Uterus (tissue), 4 donors: ENCODE results near the gene MAMDC4. TPM values are rescaled to one million over a fixed set of nuclear protein-coding genes. Genes with fewer than 3 reads are reported as not detected.

ENCODE experiments used
- DNase-seq, 2 donors: peaks; one replicate each; pipeline ENCODE4 v3.0.0-alpha.2; 2019 to 2020
- H3K27ac ChIP-seq, 2 donors: fragments of 200-600 bp; sonication (generic); 1 replicate in 1 of 2; 2 replicates in 1 of 2; pipeline ENCODE4 v1.5.1; 2016 to 2018
- H3K27me3 ChIP-seq, 2 donors: fragments of 200-600 bp; sonication (generic); one replicate each; pipeline ENCODE4 v1.5.1; 2018 to 2019; ENCODE audit warnings: control low read depth in 1 of 2
- H3K36me3 ChIP-seq, 2 donors: fragments of 200-600 bp; sonication (generic); one replicate each; pipeline ENCODE4 v1.5.1; 2019; ENCODE audit warnings: control low read depth in 1 of 2
- H3K4me1 ChIP-seq, 2 donors: fragments of 200-600 bp; sonication (generic); one replicate each; pipeline ENCODE4 v1.5.1; 2018 to 2019; ENCODE audit warnings: control low read depth in 1 of 2
- H3K4me3 ChIP-seq, 2 donors: fragments of 200-600 bp; sonication (generic); 1 replicate in 1 of 2; 2 replicates in 1 of 2; pipeline ENCODE4 v1.5.1; 2018 to 2019; ENCODE audit warnings: mild to moderate bottlenecking in 1 of 2
- H3K9me3 ChIP-seq, 2 donors: fragments of 200-600 bp; sonication (generic); one replicate each; pipeline ENCODE4 v1.5.1; 2019; ENCODE audit warnings: control low read depth in 1 of 2
- CTCF ChIP-seq, 4 experiments: fragments of 200-600 bp in 2 of 4; fragments of 450-650 bp in 2 of 4; sonication (generic) in 2 of 4; IDR thresholded peaks; one replicate each; pipeline ENCODE4 v1.5.1; 2016 to 2019; ENCODE audit warnings: antibody characterized with exemption in 4 of 4, mild to moderate bottlenecking in 2 of 4, moderate library complexity in 1 of 4
- POLR2A ChIP-seq, 2 donors: fragments of 450-650 bp; IDR thresholded peaks; one replicate each; pipeline ENCODE4 v1.6.1; 2016; ENCODE audit warnings: antibody characterized with exemption in 2 of 2, mild to moderate bottlenecking in 1 of 2, moderate library complexity in 1 of 2
- intact Hi-C: fragments of 100-400 bp; cut with DNase I; formaldehyde crosslinking; loops from one replicate; pipeline ENCODE4 v1.15.1; 2023; ENCODE audit warnings: low total_unique reads
- total RNA-seq, 4 donors: library from RNA; depleted of rRNA in 3 of 4; stranded (reverse); fragments of >200 nt in 3 of 4; gene quantifications; one replicate each; pipeline versions ENCODE4 v1.1.0 to v1.2.4, GENCODE V29; 2014 to 2023
- donor health status: DM: yes; HTN: yes; CAD: no.

Gene MAMDC4
- total RNA-seq, 4 donors from 2014 or later: 0.26 to 4.3 (median 4.2) TPM; not detected in 1

- peaks cover 0 to 2% of the 10 kb centered on the region in 2 donors for H3K4me1 ChIP-seq
- H3K27ac ChIP-seq: no peak overlapping the region
- no peak for TF ChIP-seq POLR2A (IDR thresholded peaks at IDR 0.05)
- H3K27me3 ChIP-seq: no peaks in the 10 kb centered on the region
- H3K4me3 ChIP-seq: no peak overlapping the region
- DNase-seq: no peak
- intact Hi-C loops: no loop called here
- H3K9me3 ChIP-seq: no peaks in the 10 kb centered on the region
- H3K36me3 ChIP-seq: no peaks in the 10 kb centered on the region
These were observed 38.5 kb downstream of the MAMDC4 start for GRCh38 chr9:136890661-136891060.

- H3K9me3 ChIP-seq: no peaks in the 10 kb centered on the region
- H3K27ac ChIP-seq: no peak overlapping the region
- DNase-seq: no peak
- H3K36me3 ChIP-seq: no peaks in the 10 kb centered on the region
- intact Hi-C loops: no loop called here
- TF ChIP-seq CTCF (IDR thresholded peaks at IDR 0.05): no peak
- TF ChIP-seq POLR2A (IDR thresholded peaks at IDR 0.05): no peak
- H3K4me1 ChIP-seq: no peaks in the 10 kb centered on the region
- no peak overlapping the region for H3K4me3 ChIP-seq
- no peaks in the 10 kb centered on the region for H3K27me3 ChIP-seq
These were observed 43.9 kb downstream of the MAMDC4 start for GRCh38 chr9:136896027-136896426.

GRCh38 chr9:136898483-136899100 lies 46.4 kb downstream of the MAMDC4 start:
- intact Hi-C loops: no loop called here
- no peak overlapping the region for H3K27ac ChIP-seq
- no peaks in the 10 kb centered on the region for H3K4me1 ChIP-seq

GRCh38 chr9:136899196-136899595 lies 47.0 kb downstream of the MAMDC4 start:
- Histone ChIP-seq H3K27me3 (no peaks in the 10 kb centered on the region), H3K36me3 (no peaks in the 10 kb centered on the region), H3K27ac (no peak overlapping the region), H3K4me3 (no peak overlapping the region), H3K9me3 (no peaks in the 10 kb centered on the region), H3K4me1 (no peaks in the 10 kb centered on the region)
- intact Hi-C loops: no loop called here
- TF ChIP-seq POLR2A (IDR thresholded peaks at IDR 0.05) (no peak), CTCF (IDR thresholded peaks at IDR 0.05) (no peak)
- DNase-seq: no peak

More at GRCh38 chr9:136898483-136899100, 46.4 kb downstream of the MAMDC4 start:
- Histone ChIP-seq H3K27me3 (no peaks in the 10 kb centered on the region), H3K9me3 (no peaks in the 10 kb centered on the region), H3K4me3 (no peak overlapping the region), H3K36me3 (no peaks in the 10 kb centered on the region)
- DNase-seq: no peak
- TF ChIP-seq POLR2A (IDR thresholded peaks at IDR 0.05) (no peak), CTCF (IDR thresholded peaks at IDR 0.05) (no peak)

- no peak for DNase-seq
- no peak overlapping the region for H3K4me3 ChIP-seq
- no peaks in the 10 kb centered on the region for H3K4me1 ChIP-seq
- H3K27ac ChIP-seq: no peak overlapping the region
- H3K27me3 ChIP-seq: no peaks in the 10 kb centered on the region
- TF ChIP-seq CTCF (IDR thresholded peaks at IDR 0.05): no peak
- TF ChIP-seq POLR2A (IDR thresholded peaks at IDR 0.05): no peak
- no peaks in the 10 kb centered on the region for H3K9me3 ChIP-seq
- no peaks in the 10 kb centered on the region for H3K36me3 ChIP-seq
- intact Hi-C loops: no loop called here
These were observed 48.4 kb downstream of the MAMDC4 start for GRCh38 chr9:136900556-136900955.
